ENCODE measurements around the gene LRRN4. TPM values are rescaled to one million over a fixed set of nuclear protein-coding genes. Genes with fewer than 3 reads are reported as not detected.
A peak's percentile ranks its signal among the peaks of the same experiment; 100 is the strongest.

LRRN4 gene
- total RNA-seq, 4 donors from 2014 or later = not detected

- no peak overlapping the region for H3K4me3 ChIP-seq
- H3K4me1 ChIP-seq = no peaks in the 10 kb centered on the region
- TF ChIP-seq EP300 (IDR thresholded peaks at IDR 0.05) = no peak
- TF ChIP-seq POLR2A (IDR thresholded peaks at IDR 0.05) = no peak
- peak in 2 of 5 experiments; percentile 8 to 17 for TF ChIP-seq CTCF (IDR thresholded peaks at IDR 0.05)
- no peaks in the 10 kb centered on the region for H3K27me3 ChIP-seq
- H3K36me3 ChIP-seq = no peaks in the 10 kb centered on the region
- no peaks in the 10 kb centered on the region for H3K9me3 ChIP-seq
- WGBS, 2 donors = 41 to 47% methylated on average over 2 of the region's 2 CpGs
- no peak for DNase-seq (ENCODE audit: low spot score in 2 of 2)
- no peak overlapping the region for H3K27ac ChIP-seq
Measured at GRCh38 chr20:6074145-6074561, 20.3 kb upstream of the LRRN4 start.

DNA sequence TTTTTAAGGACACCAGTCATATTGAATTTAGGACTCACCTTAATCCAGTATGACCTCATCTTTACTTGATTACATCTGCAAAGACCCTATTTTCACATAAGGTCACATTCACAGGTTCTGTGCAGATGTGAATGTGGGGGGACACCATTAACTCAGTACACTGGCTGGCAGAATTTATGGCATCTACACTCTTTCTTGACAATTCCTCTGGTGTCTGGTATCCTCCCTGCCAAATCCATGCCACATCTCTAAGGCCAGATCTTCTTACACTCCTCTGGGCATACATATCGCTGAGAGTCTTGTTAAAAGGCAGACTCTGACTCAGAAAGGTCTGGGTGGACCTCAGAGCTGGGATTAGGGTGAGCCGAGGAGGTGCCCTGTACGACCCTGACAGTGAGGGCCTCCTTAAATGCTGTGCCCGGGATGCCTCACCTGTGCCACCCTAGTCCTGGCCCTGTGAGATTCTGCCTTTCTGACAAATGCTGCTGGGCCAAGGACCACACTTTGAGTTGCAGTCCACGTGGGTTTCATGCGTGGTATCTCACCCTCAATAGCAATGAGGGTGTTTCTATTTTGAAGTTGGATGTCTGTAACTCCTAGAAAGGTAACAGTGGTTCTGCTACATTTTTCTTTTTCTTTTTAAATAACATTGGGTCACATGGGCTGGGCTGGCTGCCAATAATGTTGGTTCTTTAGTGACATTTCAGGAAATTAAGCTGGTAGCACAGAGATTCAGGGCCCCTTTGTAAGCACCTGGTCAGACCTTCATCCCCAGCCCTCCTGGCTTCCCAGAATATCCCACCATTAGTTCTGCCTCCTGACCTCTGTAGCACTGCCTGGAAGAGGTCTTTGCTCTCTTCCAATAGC is 17.2 kb upstream of the LRRN4 start:
- Histone ChIP-seq H3K27ac (no peak overlapping the region), H3K4me1 (no peaks in the 10 kb centered on the region), H3K36me3 (no peaks in the 10 kb centered on the region), H3K9me3 (no peaks in the 10 kb centered on the region), H3K4me3 (no peak overlapping the region), H3K27me3 (no peaks in the 10 kb centered on the region)
- DNase-seq (ENCODE audit: low spot score in 2 of 2) = no peak
- TF ChIP-seq EP300 (IDR thresholded peaks at IDR 0.05) (no peak), POLR2A (IDR thresholded peaks at IDR 0.05) (no peak), CTCF (IDR thresholded peaks at IDR 0.05) (no peak)
- WGBS, 2 donors = 86 to 93% methylated on average over 6 of the region's 6 CpGs

- TF ChIP-seq POLR2A (IDR thresholded peaks at IDR 0.05) = no peak
- Histone ChIP-seq H3K27me3 (no peaks in the 10 kb centered on the region), H3K4me3 (no peak overlapping the region), H3K27ac (no peak overlapping the region), H3K9me3 (no peaks in the 10 kb centered on the region), H3K4me1 (no peaks in the 10 kb centered on the region), H3K36me3 (no peaks in the 10 kb centered on the region)
- no peak for DNase-seq (ENCODE audit: low spot score in 2 of 2)
- 79 to 90% methylated on average over 2 of the region's 2 CpGs for WGBS, 2 donors
Measured at GRCh38 chr20:6069669-6070068, 15.8 kb upstream of the LRRN4 start.

DNA sequence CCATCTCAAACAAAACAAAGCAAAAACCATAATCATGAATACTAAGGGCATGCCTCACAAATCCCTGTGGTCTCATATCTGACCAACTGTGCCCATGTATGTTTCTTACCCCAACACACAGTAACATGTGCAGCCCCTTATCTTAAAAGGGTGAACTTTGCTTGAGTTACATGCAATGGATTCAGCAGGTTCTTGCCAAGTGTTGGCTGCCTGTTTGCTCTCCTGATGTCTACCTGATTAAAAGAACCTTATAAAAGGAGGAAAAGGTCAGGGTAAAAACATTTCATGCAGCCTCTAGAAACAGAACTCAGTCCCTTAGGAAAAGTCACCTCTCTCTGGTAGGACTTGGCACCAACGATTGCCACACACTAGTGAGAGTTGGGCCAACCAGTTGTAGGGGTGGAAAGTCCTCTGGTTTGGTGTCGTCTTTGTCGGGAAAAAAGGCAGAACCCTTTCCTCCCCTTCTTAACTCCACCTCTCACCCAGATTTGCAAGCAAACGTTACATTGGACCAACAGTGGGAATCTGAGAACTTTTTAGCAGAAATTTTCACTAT is 14.0 kb upstream of the LRRN4 start:
- Histone ChIP-seq H3K36me3 (no peaks in the 10 kb centered on the region), H3K4me1 (no peaks in the 10 kb centered on the region), H3K27me3 (no peaks in the 10 kb centered on the region), H3K9me3 (no peaks in the 10 kb centered on the region), H3K27ac (no peak overlapping the region), H3K4me3 (no peak overlapping the region)
- DNase-seq (ENCODE audit: low spot score in 2 of 2) = no peak
- 70 to 76% methylated on average over 4 of the region's 4 CpGs for WGBS, 2 donors
- TF ChIP-seq EP300 (IDR thresholded peaks at IDR 0.05) = no peak
- TF ChIP-seq CTCF (IDR thresholded peaks at IDR 0.05) = no peak
- TF ChIP-seq POLR2A (IDR thresholded peaks at IDR 0.05) = no peak

DNA sequence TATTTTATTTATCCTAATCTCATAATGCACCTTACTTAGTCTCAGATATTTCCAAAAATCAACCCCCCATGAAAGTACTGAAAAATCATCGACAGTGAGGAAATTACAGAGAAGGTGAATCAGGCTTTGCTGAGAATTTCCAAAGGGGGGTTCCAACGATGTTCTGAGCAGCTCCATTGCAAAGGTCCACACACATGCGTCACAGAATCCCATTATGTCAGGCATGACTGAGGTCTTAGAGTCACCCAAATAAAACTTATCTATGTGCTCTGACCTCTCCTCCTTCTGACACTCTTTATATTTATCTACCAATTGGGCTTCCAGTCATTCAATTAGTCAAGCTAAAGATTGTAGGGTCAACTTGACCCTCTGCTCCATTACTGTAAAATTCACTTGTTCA is 12.7 kb upstream of the LRRN4 start:
- WGBS, 2 donors = 80 to 89% methylated on average over 3 of the region's 3 CpGs
- no peak for TF ChIP-seq CTCF (IDR thresholded peaks at IDR 0.05)
- TF ChIP-seq POLR2A (IDR thresholded peaks at IDR 0.05) = no peak
- TF ChIP-seq EP300 (IDR thresholded peaks at IDR 0.05) = no peak
- no peak overlapping the region for H3K4me3 ChIP-seq

More for the DNA sequence above, 12.7 kb upstream of the LRRN4 start:
- DNase-seq (ENCODE audit: low spot score in 2 of 2) = no peak
- no peak overlapping the region for H3K27ac ChIP-seq
- H3K36me3 ChIP-seq = no peaks in the 10 kb centered on the region
- H3K27me3 ChIP-seq = no peaks in the 10 kb centered on the region
- no peaks in the 10 kb centered on the region for H3K4me1 ChIP-seq
- no peaks in the 10 kb centered on the region for H3K9me3 ChIP-seq

All from tibial nerve (tissue), 4 donors.